Spleen (tissue), 7 donors: ENCODE data around the gene B3GAT1.

ENCODE experiments used
- CTCF ChIP-seq, 11 experiments: fragments of 200-600 bp in 7 of 11; fragments of 450-650 bp in 4 of 11; sonication (generic) in 4 of 11; IDR thresholded peaks in 8 of 11; conservative IDR thresholded peaks in 3 of 11; 1 replicate in 7 of 11; 2 replicates in 4 of 11; pipeline versions ENCODE4 v1.4.0 to v1.8.0; 2016 to 2021; ENCODE audit warnings: antibody characterized with exemption in 11 of 11, inconsistent platforms in 4 of 11, mild to moderate bottlenecking in 1 of 11
- POLR2A ChIP-seq, 3 donors: fragments of 450-650 bp; IDR thresholded peaks; one replicate each; pipeline ENCODE4 v1.5.1; 2017; ENCODE audit warnings: antibody characterized with exemption in 3 of 3, mild to moderate bottlenecking in 1 of 3
- POLR2AphosphoS5 ChIP-seq, 3 donors: sonication (generic); formaldehyde crosslinking; IDR thresholded peaks; one replicate each; pipeline ENCODE4 v1.5.1; 2017; ENCODE audit warnings: antibody characterized with exemption in 3 of 3
- donor health status: DM: no; HTN: no; CAD: no; lungs with moderate emphysema.
- donor health status: DM: no; HTN: no; CAD: no.
- donor health status: DM: no; HTN: no; CAD: no.

GRCh38 chr11:134392953-134393615 is 19.0 kb downstream of the B3GAT1 start:
- TF ChIP-seq CTCF (IDR thresholded peaks at IDR 0.05 in 8 of 11, conservative IDR thresholded peaks at IDR 0.05 in 3 of 11) (no peak), POLR2AphosphoS5 (IDR thresholded peaks at IDR 0.05) (no peak), POLR2A (IDR thresholded peaks at IDR 0.05) (no peak)
